Retinal pigment epithelial cell (primary cell): ENCODE measurements around the gene FBXO38.

ENCODE experiments used
- DNase-seq: peaks from one replicate; pipeline ENCODE4 v3.0.0-alpha.2; 2010; ENCODE audit warnings: low read depth
- H3K4me3 ChIP-seq: 2 replicates; pipeline ENCODE4 v1.5.1; 2011; ENCODE audit warnings: mild to moderate bottlenecking, low read length, control low read depth, moderate library complexity
- CTCF ChIP-seq: conservative IDR thresholded peaks from 2 replicates; pipeline ENCODE4 v1.5.1; 2011; ENCODE audit warnings: low read depth, low read length, control low read depth, inconsistent platforms

The FBXO38 gene

GRCh38 chr5:148482697-148483462 lies 99.1 kb downstream of the FBXO38 start:
- H3K4me3 ChIP-seq = no peak overlapping the region
- no peak for DNase-seq
- TF ChIP-seq CTCF = peak; percentile 69

GRCh38 chr5:148483750-148484149 lies 100.0 kb downstream of the FBXO38 start:
- H3K4me3 ChIP-seq = no peak overlapping the region
- TF ChIP-seq CTCF = no peak
- no peak for DNase-seq

- TF ChIP-seq CTCF = no peak
- no peak for DNase-seq
- H3K4me3 ChIP-seq = no peak overlapping the region
Observed at GRCh38 chr5:148484651-148485050, 100.9 kb downstream of the FBXO38 start.

- TF ChIP-seq CTCF = no peak
- DNase-seq = no peak
- H3K4me3 ChIP-seq = no peak overlapping the region
Observed at GRCh38 chr5:148486456-148486855, 102.7 kb downstream of the FBXO38 start.

GRCh38 chr5:148488757-148489156 lies 105.0 kb downstream of the FBXO38 start:
- no peak for TF ChIP-seq CTCF
- DNase-seq = no peak
- H3K4me3 ChIP-seq = no peak overlapping the region

GRCh38 chr5:148491015-148491792 lies 107.4 kb downstream of the FBXO38 start:
- H3K4me3 ChIP-seq = no peak overlapping the region
- no peak for TF ChIP-seq CTCF
- no peak for DNase-seq

GRCh38 chr5:148491793-148492184 lies 108.0 kb downstream of the FBXO38 start:
- TF ChIP-seq CTCF = no peak
- DNase-seq = no peak
- H3K4me3 ChIP-seq = no peak overlapping the region
